GM12873 (cell line): ENCODE results near the gene NUBPL.

Experiments used
- CTCF ChIP-seq: IDR thresholded peaks from 2 replicates; pipeline ENCODE4 v1.5.1; 2012; ENCODE audit warnings: low read depth, mild to moderate bottlenecking, moderate library complexity, low read length, control low read depth; ENCODE audit not compliant: insufficient read depth; ENCODE audit errors: missing control alignments

NUBPL gene

GRCh38 chr14:31766315-31766892, 205.2 kb downstream of the NUBPL start:
- TF ChIP-seq CTCF = no peak

- TF ChIP-seq CTCF = no peak
Observed at GRCh38 chr14:31768355-31768754, 207.2 kb downstream of the NUBPL start.

GRCh38 chr14:31770271-31770670, 209.1 kb downstream of the NUBPL start:
- TF ChIP-seq CTCF = no peak

GRCh38 chr14:31774567-31774966, 213.4 kb downstream of the NUBPL start:
- no peak for TF ChIP-seq CTCF

- no peak for TF ChIP-seq CTCF
Observed at GRCh38 chr14:31777312-31777711, 216.1 kb downstream of the NUBPL start.

- no peak for TF ChIP-seq CTCF
Observed at GRCh38 chr14:31781578-31781977, 220.4 kb downstream of the NUBPL start.

GRCh38 chr14:31785574-31785973, 224.4 kb downstream of the NUBPL start:
- no peak for TF ChIP-seq CTCF

- no peak for TF ChIP-seq CTCF
Observed at GRCh38 chr14:31787377-31787776, 226.2 kb downstream of the NUBPL start.
